WI38 (cell line): ENCODE results near the gene ANKS4B.
"Not testable (repeated sequence)": the region's sequence is repeated elsewhere in the genome, so short reads cannot be mapped to it uniquely, and the experiment has no call there.

ENCODE experiments used
- H3K4me3 ChIP-seq: 2 replicates; pipeline ENCODE4 v1.5.1; 2011; ENCODE audit warnings: low read depth, mild to moderate bottlenecking, control low read depth, low read length
- TF ChIP-seq, protein P1 (sequence below): IDR thresholded peaks from 2 replicates; pipeline ENCODE4 v1.5.1; 2012; ENCODE audit warnings: low read depth, mild to moderate bottlenecking, control low read depth, low read length

The ANKS4B gene

DNA sequence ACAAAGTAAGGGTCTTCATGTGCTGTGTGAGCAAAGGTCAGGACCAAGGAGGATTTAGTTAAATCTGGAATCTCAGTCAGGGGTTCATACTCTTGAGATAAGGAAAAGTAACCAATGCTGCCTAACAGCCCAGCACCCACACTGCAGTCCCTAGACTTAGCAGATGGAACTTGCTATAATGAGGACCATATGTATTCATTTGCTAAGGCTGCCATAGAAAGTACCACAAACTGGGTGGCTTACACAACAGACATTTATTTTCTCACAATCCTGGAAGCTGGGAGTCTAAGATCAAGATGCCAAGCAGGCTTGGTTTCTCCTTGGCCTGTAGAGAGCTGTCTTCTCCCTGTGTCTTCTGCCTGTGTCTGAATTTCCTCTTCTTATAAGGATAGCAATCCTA is 42.9 kb upstream of the ANKS4B start:
- TF ChIP-seq, protein P1, sequence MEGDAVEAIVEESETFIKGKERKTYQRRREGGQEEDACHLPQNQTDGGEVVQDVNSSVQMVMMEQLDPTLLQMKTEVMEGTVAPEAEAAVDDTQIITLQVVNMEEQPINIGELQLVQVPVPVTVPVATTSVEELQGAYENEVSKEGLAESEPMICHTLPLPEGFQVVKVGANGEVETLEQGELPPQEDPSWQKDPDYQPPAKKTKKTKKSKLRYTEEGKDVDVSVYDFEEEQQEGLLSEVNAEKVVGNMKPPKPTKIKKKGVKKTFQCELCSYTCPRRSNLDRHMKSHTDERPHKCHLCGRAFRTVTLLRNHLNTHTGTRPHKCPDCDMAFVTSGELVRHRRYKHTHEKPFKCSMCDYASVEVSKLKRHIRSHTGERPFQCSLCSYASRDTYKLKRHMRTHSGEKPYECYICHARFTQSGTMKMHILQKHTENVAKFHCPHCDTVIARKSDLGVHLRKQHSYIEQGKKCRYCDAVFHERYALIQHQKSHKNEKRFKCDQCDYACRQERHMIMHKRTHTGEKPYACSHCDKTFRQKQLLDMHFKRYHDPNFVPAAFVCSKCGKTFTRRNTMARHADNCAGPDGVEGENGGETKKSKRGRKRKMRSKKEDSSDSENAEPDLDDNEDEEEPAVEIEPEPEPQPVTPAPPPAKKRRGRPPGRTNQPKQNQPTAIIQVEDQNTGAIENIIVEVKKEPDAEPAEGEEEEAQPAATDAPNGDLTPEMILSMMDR = no peak
- H3K4me3 ChIP-seq = no peak overlapping the region

- no peak overlapping the region for H3K4me3 ChIP-seq
- TF ChIP-seq, protein P1 = no peak
Measured at GRCh38 chr16:21192991-21193390, 40.5 kb upstream of the ANKS4B start.

DNA sequence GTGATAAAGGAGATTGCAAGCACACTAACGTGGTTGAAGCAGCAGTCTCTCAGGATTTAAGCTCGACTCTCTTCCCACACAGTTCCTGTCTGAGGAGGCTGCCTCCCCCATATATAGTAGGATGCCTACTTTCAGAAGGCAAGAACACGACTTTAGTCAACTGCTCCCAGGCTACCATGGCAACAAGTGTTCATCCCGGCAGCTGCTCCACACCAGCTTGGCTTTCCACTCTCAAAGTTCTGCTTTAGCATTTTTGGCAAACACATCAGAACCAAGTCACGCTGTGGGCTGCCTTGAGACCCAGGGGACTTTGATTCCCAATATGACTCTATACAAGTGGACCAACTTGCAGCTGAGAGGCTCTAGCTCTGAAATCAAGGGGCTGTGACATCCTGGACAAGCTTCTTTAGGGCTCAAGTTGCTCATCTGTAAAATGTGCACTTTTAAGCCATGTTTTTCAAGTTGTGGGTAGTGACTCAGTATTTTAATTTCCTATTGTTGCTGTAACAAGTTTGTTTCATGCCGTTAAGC is 38.7 kb upstream of the ANKS4B start:
- TF ChIP-seq, protein P1 = no peak
- H3K4me3 ChIP-seq = no peak overlapping the region

GRCh38 chr16:21195330-21195729 is 38.2 kb upstream of the ANKS4B start:
- not testable (repeated sequence) for H3K4me3 ChIP-seq

GRCh38 chr16:21197112-21197511 is 36.4 kb upstream of the ANKS4B start:
- no peak overlapping the region for H3K4me3 ChIP-seq
- TF ChIP-seq, protein P1 = no peak

GRCh38 chr16:21197621-21198020 is 35.9 kb upstream of the ANKS4B start:
- no peak overlapping the region for H3K4me3 ChIP-seq
- TF ChIP-seq, protein P1 = no peak

DNA sequence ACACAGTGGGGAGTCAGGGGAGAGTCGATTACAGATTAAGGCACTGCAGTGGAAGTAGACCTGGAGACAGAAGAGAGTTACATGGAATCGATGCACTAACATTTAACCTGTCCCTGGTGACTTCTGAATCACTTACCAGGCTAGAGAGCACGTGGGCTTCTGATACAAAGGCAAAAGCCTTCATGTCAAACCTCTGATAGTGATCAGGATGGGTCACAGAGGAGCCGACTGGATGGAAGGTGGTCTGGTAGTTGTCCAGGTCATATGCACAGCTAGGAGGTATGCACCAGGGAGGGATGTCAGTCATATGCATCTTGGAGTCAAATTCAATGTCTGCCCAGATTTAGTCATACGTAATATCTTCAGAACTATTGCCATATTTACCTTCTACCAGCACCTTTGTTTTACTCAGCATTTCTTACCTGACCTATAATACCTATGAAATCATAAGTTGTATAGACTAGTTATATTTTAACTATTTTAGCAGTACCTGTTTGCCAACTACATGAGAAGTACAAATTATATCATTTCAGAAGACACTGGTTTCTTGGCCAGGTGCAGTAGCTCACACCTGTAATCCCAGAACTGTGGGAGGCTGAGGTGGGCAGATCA is 33.8 kb upstream of the ANKS4B start:
- TF ChIP-seq, protein P1 = no peak
- H3K4me3 ChIP-seq = no peak overlapping the region
